ENCODE results near the gene MAGI2. TPM values are rescaled to one million over a fixed set of nuclear protein-coding genes. Genes with fewer than 3 reads are reported as not detected.
"Not testable (repeated sequence)": the region's sequence is repeated elsewhere in the genome, so short reads cannot be mapped to it uniquely, and the experiment has no call there.

Gene MAGI2
- total and polyA plus RNA-seq, 2 experiments from 2014 or later = 16.8 to 24.7 TPM

- Histone ChIP-seq H3K4me1 (ENCODE audit: low read depth) (no peaks in the 10 kb centered on the region), H3K27me3 (no peaks in the 10 kb centered on the region), H3K4me3 (no peak overlapping the region), H3K36me3 (no peaks in the 10 kb centered on the region), H3K9me3 (ENCODE audit: low read depth) (no peaks in the 10 kb centered on the region), H3K27ac (no peak overlapping the region)
- no peak for TF ChIP-seq CTCF (IDR thresholded peaks at IDR 0.05; ENCODE audit: low read depth, low read length)
- no peak for DNase-seq (ENCODE audit: low read depth in 1 of 2, low spot score in 1 of 2)
Measured at GRCh38 chr7:78247910-78248689, 1205.4 kb downstream of the MAGI2 start.

DNA sequence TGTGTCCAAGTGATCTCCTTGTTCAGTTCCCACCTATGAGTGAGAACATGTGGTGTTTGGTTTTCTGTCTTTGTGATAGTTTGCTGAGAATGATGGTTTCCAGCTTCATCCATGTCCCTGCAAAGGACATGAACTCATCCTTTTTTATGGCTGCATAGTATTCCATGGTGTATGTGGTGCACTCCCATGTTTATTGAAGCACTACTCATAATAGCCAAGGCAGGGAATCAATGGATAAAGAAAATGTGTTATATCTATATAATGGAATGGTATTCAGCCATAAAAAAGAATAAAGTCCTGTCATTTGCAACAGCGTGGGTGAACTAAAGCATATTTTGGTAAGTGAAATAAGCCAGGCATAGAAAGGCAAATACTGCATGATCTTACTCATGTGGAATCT lies 1213.3 kb downstream of the MAGI2 start:
- not testable (repeated sequence) for H3K4me3 ChIP-seq; DNase-seq (ENCODE audit: low read depth in 1 of 2, low spot score in 1 of 2); H3K9me3 ChIP-seq (ENCODE audit: low read depth); H3K36me3 ChIP-seq; H3K4me1 ChIP-seq (ENCODE audit: low read depth); H3K27ac ChIP-seq; H3K27me3 ChIP-seq

GRCh38 chr7:78234634-78235033 lies 1218.8 kb downstream of the MAGI2 start:
- no peaks in the 10 kb centered on the region for H3K36me3 ChIP-seq
- H3K27ac ChIP-seq = no peak overlapping the region
- no peak for DNase-seq (ENCODE audit: low read depth in 1 of 2, low spot score in 1 of 2)
- no peaks in the 10 kb centered on the region for H3K9me3 ChIP-seq (ENCODE audit: low read depth)
- H3K4me3 ChIP-seq = no peak overlapping the region
- no peaks in the 10 kb centered on the region for H3K27me3 ChIP-seq
- TF ChIP-seq CTCF (IDR thresholded peaks at IDR 0.05; ENCODE audit: low read depth, low read length) = no peak
- H3K4me1 ChIP-seq (ENCODE audit: low read depth) = no peaks in the 10 kb centered on the region

DNA sequence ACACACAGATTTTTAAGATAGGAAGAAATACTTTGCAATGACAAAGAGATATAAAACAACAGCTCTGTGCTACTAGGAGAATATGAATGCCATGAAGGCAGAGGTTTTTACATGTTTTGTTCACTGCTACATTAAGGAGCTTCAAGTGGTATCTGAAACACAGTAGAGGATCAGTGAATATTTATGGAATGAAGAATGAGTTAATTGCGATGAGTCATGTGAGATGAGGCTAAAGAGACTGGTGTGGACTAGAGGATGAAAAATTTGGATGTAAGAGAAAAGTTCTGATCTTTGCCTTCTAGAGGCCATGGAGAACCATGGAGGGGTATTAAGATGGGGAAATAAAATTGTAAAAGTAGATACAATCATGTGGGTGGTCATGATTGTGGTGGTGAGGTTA lies 1220.7 kb downstream of the MAGI2 start:
- Histone ChIP-seq H3K36me3 (no peaks in the 10 kb centered on the region), H3K4me1 (ENCODE audit: low read depth) (no peaks in the 10 kb centered on the region), H3K4me3 (no peak overlapping the region), H3K27ac (no peak overlapping the region), H3K9me3 (ENCODE audit: low read depth) (no peaks in the 10 kb centered on the region), H3K27me3 (no peaks in the 10 kb centered on the region)
- DNase-seq (ENCODE audit: low read depth in 1 of 2, low spot score in 1 of 2) = no peak
- no peak for TF ChIP-seq CTCF (IDR thresholded peaks at IDR 0.05; ENCODE audit: low read depth, low read length)

- H3K4me1 ChIP-seq (ENCODE audit: low read depth) = peaks cover 12% of the 10 kb centered on the region
- no peaks in the 10 kb centered on the region for H3K36me3 ChIP-seq
- no peaks in the 10 kb centered on the region for H3K27me3 ChIP-seq
- no peaks in the 10 kb centered on the region for H3K9me3 ChIP-seq (ENCODE audit: low read depth)
- peak; percentile 47 for TF ChIP-seq CTCF (IDR thresholded peaks at IDR 0.05; ENCODE audit: low read depth, low read length)
- no peak overlapping the region for H3K27ac ChIP-seq
- no peak overlapping the region for H3K4me3 ChIP-seq
- peak in 1 of 2 donors; percentile 51 for DNase-seq (ENCODE audit: low read depth in 1 of 2, low spot score in 1 of 2)
Measured at GRCh38 chr7:78226059-78226719, 1227.3 kb downstream of the MAGI2 start.

GRCh38 chr7:78225534-78225933 lies 1227.9 kb downstream of the MAGI2 start:
- Histone ChIP-seq H3K9me3 (ENCODE audit: low read depth) (no peaks in the 10 kb centered on the region), H3K36me3 (no peaks in the 10 kb centered on the region), H3K4me3 (no peak overlapping the region), H3K27ac (no peak overlapping the region), H3K27me3 (no peaks in the 10 kb centered on the region), H3K4me1 (ENCODE audit: low read depth) (peaks cover 12% of the 10 kb centered on the region)
- peak in 1 of 2 donors; percentile 7 for DNase-seq (ENCODE audit: low read depth in 1 of 2, low spot score in 1 of 2)
- no peak for TF ChIP-seq CTCF (IDR thresholded peaks at IDR 0.05; ENCODE audit: low read depth, low read length)

All from cardiac muscle cell (in vitro differentiated cells and primary cell).